HUES48 (cell line): ENCODE measurements around the gene GARNL3.

Experiments
- H3K27ac ChIP-seq: one replicate; pipeline ENCODE4 v1.7.0; 2013; ENCODE audit warnings: low read depth, low read length, inconsistent platforms
- H3K27me3 ChIP-seq: 2 replicates; pipeline ENCODE4 v1.6.1; 2013; ENCODE audit warnings: mild to moderate bottlenecking, low read length; ENCODE audit not compliant: control insufficient read depth, insufficient read depth
- H3K36me3 ChIP-seq: 2 replicates; pipeline ENCODE4 v1.6.1; 2013; ENCODE audit warnings: low read length; ENCODE audit not compliant: control insufficient read depth, insufficient read depth
- H3K4me1 ChIP-seq: 2 replicates; pipeline ENCODE4 v1.6.1; 2013; ENCODE audit warnings: mild to moderate bottlenecking, low read length; ENCODE audit not compliant: control insufficient read depth, insufficient read depth
- H3K4me3 ChIP-seq: 2 replicates; pipeline ENCODE4 v1.5.1; 2013; ENCODE audit warnings: mild to moderate bottlenecking, low read depth, low read length
- H3K9ac ChIP-seq: 2 replicates; pipeline ENCODE4 v1.6.1; 2013; ENCODE audit warnings: mild to moderate bottlenecking, low read depth, low read length, moderate library complexity
- H3K9me3 ChIP-seq: 2 replicates; pipeline ENCODE4 v1.6.1; 2013; ENCODE audit warnings: low read length; ENCODE audit not compliant: control insufficient read depth, insufficient read depth

Gene GARNL3

GRCh38 chr9:127256324-127256723 is 8.2 kb upstream of the GARNL3 start:
- peaks cover 30% of the 10 kb centered on the region for H3K4me1 ChIP-seq
- no peak overlapping the region for H3K4me3 ChIP-seq
- H3K9me3 ChIP-seq: no peaks in the 10 kb centered on the region
- no peaks in the 10 kb centered on the region for H3K27me3 ChIP-seq
- no peaks in the 10 kb centered on the region for H3K36me3 ChIP-seq
- H3K9ac ChIP-seq: no peak overlapping the region
- H3K27ac ChIP-seq: no peak overlapping the region

GRCh38 chr9:127258606-127259471 is 5.7 kb upstream of the GARNL3 start:
- Histone ChIP-seq H3K27me3 (no peaks in the 10 kb centered on the region), H3K27ac (no peak overlapping the region), H3K4me1 (peaks cover 19% of the 10 kb centered on the region), H3K9ac (no peak overlapping the region), H3K9me3 (no peaks in the 10 kb centered on the region), H3K4me3 (no peak overlapping the region), H3K36me3 (no peaks in the 10 kb centered on the region)

- Histone ChIP-seq H3K27ac (no peak overlapping the region), H3K9me3 (no peaks in the 10 kb centered on the region), H3K4me1 (peaks cover 11% of the 10 kb centered on the region)
Measured at GRCh38 chr9:127262602-127263001, 2.0 kb upstream of the GARNL3 start.

GRCh38 chr9:127263237-127263636 is 1.3 kb upstream of the GARNL3 start:
- no peaks in the 10 kb centered on the region for H3K27me3 ChIP-seq
- no peak overlapping the region for H3K27ac ChIP-seq
- no peak overlapping the region for H3K9ac ChIP-seq
- no peaks in the 10 kb centered on the region for H3K36me3 ChIP-seq
- H3K4me1 ChIP-seq: peaks cover 11% of the 10 kb centered on the region
- H3K9me3 ChIP-seq: no peaks in the 10 kb centered on the region
- no peak overlapping the region for H3K4me3 ChIP-seq

More at GRCh38 chr9:127262602-127263001, 2.0 kb upstream of the GARNL3 start:
- Histone ChIP-seq H3K27me3 (no peaks in the 10 kb centered on the region), H3K9ac (no peak overlapping the region), H3K4me3 (no peak overlapping the region), H3K36me3 (no peaks in the 10 kb centered on the region)

GRCh38 chr9:127263664-127264063 is 910 bp upstream of the GARNL3 start:
- H3K27ac ChIP-seq: no peak overlapping the region
- H3K4me1 ChIP-seq: peaks cover 11% of the 10 kb centered on the region
- no peak overlapping the region for H3K4me3 ChIP-seq
- no peak overlapping the region for H3K9ac ChIP-seq
- H3K36me3 ChIP-seq: no peaks in the 10 kb centered on the region
- no peaks in the 10 kb centered on the region for H3K27me3 ChIP-seq
- H3K9me3 ChIP-seq: no peaks in the 10 kb centered on the region

GRCh38 chr9:127267793-127268525 is 3.4 kb downstream of the GARNL3 start:
- no peak overlapping the region for H3K4me3 ChIP-seq
- no peak overlapping the region for H3K9ac ChIP-seq
- no peaks in the 10 kb centered on the region for H3K9me3 ChIP-seq
- no peaks in the 10 kb centered on the region for H3K27me3 ChIP-seq
- H3K4me1 ChIP-seq: peaks cover 11% of the 10 kb centered on the region
- H3K36me3 ChIP-seq: no peaks in the 10 kb centered on the region
- no peak overlapping the region for H3K27ac ChIP-seq

- no peaks in the 10 kb centered on the region for H3K27me3 ChIP-seq
- no peak overlapping the region for H3K27ac ChIP-seq
- no peaks in the 10 kb centered on the region for H3K9me3 ChIP-seq
- H3K4me1 ChIP-seq: peaks cover 6% of the 10 kb centered on the region
- no peak overlapping the region for H3K9ac ChIP-seq
- no peaks in the 10 kb centered on the region for H3K36me3 ChIP-seq
- no peak overlapping the region for H3K4me3 ChIP-seq
Measured at GRCh38 chr9:127269449-127269848, 4.9 kb downstream of the GARNL3 start.

- Histone ChIP-seq H3K9me3 (no peaks in the 10 kb centered on the region), H3K27me3 (no peaks in the 10 kb centered on the region), H3K9ac (no peak overlapping the region), H3K4me3 (no peak overlapping the region), H3K27ac (no peak overlapping the region), H3K4me1 (no peaks in the 10 kb centered on the region), H3K36me3 (no peaks in the 10 kb centered on the region)
Measured at GRCh38 chr9:127273326-127273725, 8.8 kb downstream of the GARNL3 start.

- Histone ChIP-seq H3K9me3 (no peaks in the 10 kb centered on the region), H3K4me3 (no peak overlapping the region), H3K9ac (no peak overlapping the region), H3K36me3 (no peaks in the 10 kb centered on the region), H3K27ac (no peak overlapping the region), H3K4me1 (no peaks in the 10 kb centered on the region; the same call in 1 of the 2 replicates), H3K27me3 (no peaks in the 10 kb centered on the region)
Measured at GRCh38 chr9:127277099-127277498, 12.5 kb downstream of the GARNL3 start.

GRCh38 chr9:127277770-127278169 is 13.2 kb downstream of the GARNL3 start:
- Histone ChIP-seq H3K9ac (no peak overlapping the region), H3K36me3 (no peaks in the 10 kb centered on the region), H3K4me1 (no peaks in the 10 kb centered on the region; the same call in 1 of the 2 replicates), H3K27me3 (no peaks in the 10 kb centered on the region), H3K4me3 (no peak overlapping the region), H3K9me3 (no peaks in the 10 kb centered on the region), H3K27ac (no peak overlapping the region)

GRCh38 chr9:127278372-127278771 is 13.8 kb downstream of the GARNL3 start:
- no peaks in the 10 kb centered on the region for H3K36me3 ChIP-seq
- no peaks in the 10 kb centered on the region; the same call in 1 of the 2 replicates for H3K4me1 ChIP-seq
- no peaks in the 10 kb centered on the region for H3K9me3 ChIP-seq
- no peak overlapping the region for H3K9ac ChIP-seq
- H3K4me3 ChIP-seq: no peak overlapping the region
- no peak overlapping the region for H3K27ac ChIP-seq
- no peaks in the 10 kb centered on the region for H3K27me3 ChIP-seq
